Nephron (organoid): ENCODE measurements around the gene ITPK1.

ENCODE experiments used
- H3K27ac Mint-ChIP-seq, 3 experiments: 2 replicates each; pipeline ENCODE4 v1.8.0; 2020; ENCODE audit warnings: mixed read lengths in 3 of 3, mild to moderate bottlenecking in 2 of 3, moderate library complexity in 1 of 3
- H3K27me3 Mint-ChIP-seq: 2 replicates; pipeline ENCODE4 v1.8.0; 2021; ENCODE audit warnings: low read depth, mild to moderate bottlenecking, moderate library complexity, mixed read lengths
- H3K36me3 Mint-ChIP-seq: 2 replicates; pipeline ENCODE4 v1.8.0; 2020; ENCODE audit warnings: low read depth, mixed read lengths
- H3K4me1 Mint-ChIP-seq: 2 replicates; pipeline ENCODE4 v1.8.0; 2020; ENCODE audit warnings: mixed read lengths
- H3K4me3 Mint-ChIP-seq, 3 experiments: 2 replicates each; pipeline ENCODE4 v1.8.0; 2020; ENCODE audit warnings: mild to moderate bottlenecking in 3 of 3, mixed read lengths in 3 of 3, moderate library complexity in 2 of 3
- H3K9me3 Mint-ChIP-seq: 2 replicates; pipeline ENCODE4 v1.8.0; 2020; ENCODE audit warnings: mixed read lengths
- TF ChIP-seq, protein P1 (sequence below), 3 experiments: fragments of 200-600 bp; sonication (generic); IDR thresholded peaks; one replicate each; pipeline ENCODE4 v1.5.0; 2021; ENCODE audit warnings: antibody characterized with exemption in 3 of 3; ENCODE audit not compliant: unreplicated experiment in 3 of 3

Gene ITPK1

GRCh38 chr14:93104961-93105360, 10.8 kb downstream of the ITPK1 start:
- H3K27me3 Mint-ChIP-seq = peaks cover 8% of the 10 kb centered on the region
- TF ChIP-seq, protein P1, sequence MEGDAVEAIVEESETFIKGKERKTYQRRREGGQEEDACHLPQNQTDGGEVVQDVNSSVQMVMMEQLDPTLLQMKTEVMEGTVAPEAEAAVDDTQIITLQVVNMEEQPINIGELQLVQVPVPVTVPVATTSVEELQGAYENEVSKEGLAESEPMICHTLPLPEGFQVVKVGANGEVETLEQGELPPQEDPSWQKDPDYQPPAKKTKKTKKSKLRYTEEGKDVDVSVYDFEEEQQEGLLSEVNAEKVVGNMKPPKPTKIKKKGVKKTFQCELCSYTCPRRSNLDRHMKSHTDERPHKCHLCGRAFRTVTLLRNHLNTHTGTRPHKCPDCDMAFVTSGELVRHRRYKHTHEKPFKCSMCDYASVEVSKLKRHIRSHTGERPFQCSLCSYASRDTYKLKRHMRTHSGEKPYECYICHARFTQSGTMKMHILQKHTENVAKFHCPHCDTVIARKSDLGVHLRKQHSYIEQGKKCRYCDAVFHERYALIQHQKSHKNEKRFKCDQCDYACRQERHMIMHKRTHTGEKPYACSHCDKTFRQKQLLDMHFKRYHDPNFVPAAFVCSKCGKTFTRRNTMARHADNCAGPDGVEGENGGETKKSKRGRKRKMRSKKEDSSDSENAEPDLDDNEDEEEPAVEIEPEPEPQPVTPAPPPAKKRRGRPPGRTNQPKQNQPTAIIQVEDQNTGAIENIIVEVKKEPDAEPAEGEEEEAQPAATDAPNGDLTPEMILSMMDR (IDR thresholded peaks at IDR 0.05; ENCODE audit: unreplicated experiment in 3 of 3) = no peak
- H3K4me3 Mint-ChIP-seq = no peak overlapping the region
- H3K27ac Mint-ChIP-seq = no peak overlapping the region
- H3K36me3 Mint-ChIP-seq = no peaks in the 10 kb centered on the region
- H3K4me1 Mint-ChIP-seq = no peaks in the 10 kb centered on the region
- H3K9me3 Mint-ChIP-seq = no peaks in the 10 kb centered on the region

DNA sequence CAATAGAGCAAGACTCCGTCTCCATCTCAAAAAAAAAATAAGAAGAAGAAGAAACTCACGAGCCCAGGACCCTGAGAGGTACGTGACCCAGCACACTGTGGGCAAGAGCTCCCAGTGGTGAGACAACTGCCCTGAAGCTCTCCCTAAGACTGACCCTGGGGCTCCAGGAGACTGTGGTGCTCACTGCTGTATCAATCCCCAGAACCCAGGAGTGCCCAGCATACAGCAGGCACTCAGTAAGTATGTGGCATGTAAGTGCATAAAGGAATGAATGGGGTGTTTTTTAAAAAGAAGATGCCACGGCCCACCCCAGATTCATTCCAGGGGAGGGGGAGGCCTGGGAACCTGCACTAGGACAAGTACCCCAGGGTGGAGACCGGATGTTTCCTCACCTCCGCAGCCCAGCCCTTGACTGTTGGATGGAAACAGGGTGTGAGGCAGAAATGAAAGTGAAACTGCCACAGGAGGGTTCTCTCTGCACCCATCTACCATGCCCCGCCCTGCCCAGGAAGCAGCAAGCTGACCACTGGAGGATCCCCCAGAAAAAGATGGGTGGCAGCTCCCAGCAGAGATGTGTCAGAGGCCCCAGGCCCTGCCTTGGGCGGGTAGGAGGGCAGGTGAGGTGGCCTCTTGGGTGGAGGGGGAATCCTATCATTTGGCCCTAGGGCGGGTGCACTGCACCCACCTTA, 12.2 kb downstream of the ITPK1 start:
- peaks cover 8% of the 10 kb centered on the region for H3K27me3 Mint-ChIP-seq
- no peaks in the 10 kb centered on the region for H3K9me3 Mint-ChIP-seq
- H3K27ac Mint-ChIP-seq = no peak overlapping the region
- TF ChIP-seq, protein P1 (IDR thresholded peaks at IDR 0.05; ENCODE audit: unreplicated experiment in 3 of 3) = no peak
- no peaks in the 10 kb centered on the region for H3K36me3 Mint-ChIP-seq
- no peak overlapping the region for H3K4me3 Mint-ChIP-seq
- peaks cover 5% of the 10 kb centered on the region for H3K4me1 Mint-ChIP-seq

DNA sequence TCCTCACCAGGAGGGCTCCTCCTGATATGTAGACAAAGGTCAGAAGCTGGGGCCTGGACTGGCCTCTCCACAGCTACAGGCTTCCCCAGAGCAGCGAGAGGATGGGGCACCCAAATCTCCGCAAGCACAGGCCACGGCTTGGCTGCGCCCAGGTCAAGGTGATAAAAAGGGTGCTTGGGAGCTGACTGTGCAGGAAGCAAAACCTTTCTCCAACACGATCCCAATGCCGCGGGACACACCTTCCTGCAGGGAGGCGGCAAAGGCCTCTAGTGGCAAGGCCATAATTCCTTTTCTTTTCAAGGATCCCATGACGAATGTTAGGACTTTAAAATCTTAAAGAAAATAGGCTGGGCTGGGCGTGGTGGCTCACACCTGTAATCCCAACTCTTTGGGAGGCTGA, 13.6 kb downstream of the ITPK1 start:
- TF ChIP-seq, protein P1 (IDR thresholded peaks at IDR 0.05; ENCODE audit: unreplicated experiment in 3 of 3) = no peak
- Mint-ChIP-seq H3K4me1 (peaks cover 10% of the 10 kb centered on the region), H3K36me3 (no peaks in the 10 kb centered on the region), H3K9me3 (no peaks in the 10 kb centered on the region), H3K27ac (no peak overlapping the region), H3K27me3 (peaks cover 6% of the 10 kb centered on the region), H3K4me3 (no peak overlapping the region)

DNA sequence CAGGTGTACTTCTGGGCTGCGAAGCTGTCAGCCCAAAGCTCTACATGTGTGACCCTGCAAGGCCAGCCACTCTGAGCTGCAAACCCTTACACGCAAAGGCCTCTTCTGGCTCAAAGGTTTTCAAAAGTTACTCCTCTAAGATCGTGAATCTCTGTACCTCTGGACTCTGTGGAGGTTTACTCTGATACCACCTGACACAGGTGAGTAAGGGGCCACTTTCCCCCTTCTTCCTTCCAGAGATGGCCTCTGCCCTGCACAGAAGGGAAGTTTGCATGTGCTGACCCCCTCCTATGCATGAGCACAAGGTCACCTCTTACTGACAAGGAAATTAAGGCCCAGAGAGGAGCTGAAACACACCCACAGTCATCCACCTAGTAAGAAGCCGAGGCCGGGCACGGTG, 14.5 kb downstream of the ITPK1 start:
- no peaks in the 10 kb centered on the region for H3K27me3 Mint-ChIP-seq
- no peak overlapping the region for H3K27ac Mint-ChIP-seq
- peaks cover 15% of the 10 kb centered on the region for H3K4me1 Mint-ChIP-seq
- no peaks in the 10 kb centered on the region for H3K9me3 Mint-ChIP-seq
- TF ChIP-seq, protein P1 (IDR thresholded peaks at IDR 0.05; ENCODE audit: unreplicated experiment in 3 of 3) = no peak
- H3K36me3 Mint-ChIP-seq = no peaks in the 10 kb centered on the region
- H3K4me3 Mint-ChIP-seq = no peak overlapping the region

DNA sequence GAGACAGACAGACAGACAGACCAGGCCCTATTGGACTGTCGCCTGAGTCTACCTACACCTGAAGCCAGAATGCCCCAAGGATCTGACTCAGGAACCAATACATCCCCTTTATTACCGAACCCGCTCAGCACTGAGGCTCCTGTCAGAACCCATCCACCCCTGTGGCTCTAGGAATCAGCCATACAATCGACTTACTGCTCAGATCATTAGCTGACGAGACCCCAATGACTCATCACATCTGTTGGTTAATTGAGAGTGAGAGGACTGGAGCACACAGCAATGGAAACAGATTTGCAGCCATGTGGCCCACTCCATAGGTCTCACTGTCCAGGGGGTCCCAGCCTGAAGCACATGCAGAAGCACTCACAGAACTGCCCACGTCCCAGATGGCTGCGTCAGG, 15.2 kb downstream of the ITPK1 start:
- TF ChIP-seq, protein P1 (IDR thresholded peaks at IDR 0.05; ENCODE audit: unreplicated experiment in 3 of 3) = no peak
- peaks cover 18% of the 10 kb centered on the region for H3K4me1 Mint-ChIP-seq
- H3K27me3 Mint-ChIP-seq = no peaks in the 10 kb centered on the region
- H3K4me3 Mint-ChIP-seq = no peak overlapping the region
- H3K36me3 Mint-ChIP-seq = no peaks in the 10 kb centered on the region
- no peak overlapping the region for H3K27ac Mint-ChIP-seq
- no peaks in the 10 kb centered on the region for H3K9me3 Mint-ChIP-seq

DNA sequence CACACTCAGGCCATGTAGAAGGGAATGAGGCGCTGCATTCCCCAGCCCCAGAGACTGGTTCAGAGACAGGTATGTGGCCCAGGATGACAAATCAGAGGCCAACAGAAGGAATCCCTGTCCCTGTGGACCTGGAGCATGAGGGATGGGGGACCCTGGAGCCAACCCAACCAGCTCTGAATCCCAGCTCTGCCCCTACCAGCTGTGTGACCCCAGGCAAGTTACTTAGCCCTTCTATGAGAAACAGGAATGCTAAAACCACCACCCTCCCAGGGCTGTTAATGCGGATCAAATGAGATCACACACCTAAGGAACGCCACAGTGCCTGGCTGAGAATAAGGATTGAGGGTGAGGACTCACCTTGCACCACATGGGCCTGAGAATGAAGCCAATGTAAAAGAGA, 15.6 kb downstream of the ITPK1 start:
- Mint-ChIP-seq H3K27ac (no peak overlapping the region), H3K9me3 (no peaks in the 10 kb centered on the region), H3K27me3 (no peaks in the 10 kb centered on the region), H3K36me3 (no peaks in the 10 kb centered on the region), H3K4me3 (no peak overlapping the region), H3K4me1 (peaks cover 19% of the 10 kb centered on the region)
- TF ChIP-seq, protein P1 (IDR thresholded peaks at IDR 0.05; ENCODE audit: unreplicated experiment in 3 of 3) = no peak
